Measurements from ENCODE around the gene AUTS2. TPM values are rescaled to one million over a fixed set of nuclear protein-coding genes. Genes with fewer than 3 reads are reported as not detected.

The AUTS2 gene
- total and polyA plus RNA-seq, 2 of the 8 experiments (the other 6 are each of a cell fraction or from before 2014, with no cell fraction given): 25.9 to 101 TPM

- Histone ChIP-seq H3K56ac (replicated peaks; ENCODE audit: insufficient read length, low read depth, low read length) (no peak overlapping the region), H4K20me1 (replicated peaks in 1 of 2; ENCODE audit: control insufficient read depth in 1 of 2, insufficient read depth in 2 of 2, low read length in 2 of 2) (no peaks in the 10 kb centered on the region), H4K91ac (replicated peaks; ENCODE audit: insufficient read length, low read length) (no peak overlapping the region), H3K9ac (replicated peaks in 1 of 4; ENCODE audit: extremely low read depth in 1 of 4, low read depth in 3 of 4, low read length in 3 of 4) (no peak overlapping the region), H3K23ac (ENCODE audit: insufficient read length) (no peak overlapping the region), H3K4ac (replicated peaks; ENCODE audit: insufficient read length, low read depth, low read length) (no peak overlapping the region), H2AK5ac (ENCODE audit: low read depth, low read length) (no peak overlapping the region), H3K23me2 (ENCODE audit: low read depth, low read length) (no peaks in the 10 kb centered on the region), H3K36me3 (ENCODE audit: control insufficient read depth in 2 of 4, insufficient read depth in 4 of 4, low read length in 3 of 4) (no peaks in the 10 kb centered on the region), H3K9me3 (ENCODE audit: insufficient read depth in 2 of 2, low read depth in 1 of 2, low read length in 1 of 2) (no peaks in the 10 kb centered on the region), H3K27ac (ENCODE audit: low read depth, low read length) (no peak overlapping the region), H4K5ac (ENCODE audit: insufficient read length, low read depth, low read length) (no peak overlapping the region), H2AFZ (ENCODE audit: low read length) (no peak overlapping the region), H3K18ac (ENCODE audit: extremely low read depth, low read length) (no peak overlapping the region), H3K14ac (ENCODE audit: insufficient read length) (no peak overlapping the region), H2BK120ac (replicated peaks; ENCODE audit: low read depth, low read length) (no peak overlapping the region), H2BK15ac (ENCODE audit: low read length) (no peak overlapping the region), H4K8ac (ENCODE audit: extremely low read depth, insufficient read depth, low read length) (no peak overlapping the region), H3K27me3 (replicated peaks in 1 of 4; ENCODE audit: control insufficient read depth in 3 of 4, extremely low read depth in 1 of 4, insufficient read depth in 3 of 4, low read length in 3 of 4) (peaks cover 0 to 2% (median 0%) of the 10 kb centered on the region in 4 experiments; a peak in 1 of 7 replicates), H2BK5ac (ENCODE audit: low read depth, low read length) (no peak overlapping the region), H3K79me1 (ENCODE audit: low read depth, low read length) (no peaks in the 10 kb centered on the region), H3K79me2 (ENCODE audit: control insufficient read depth in 1 of 2, insufficient read depth in 2 of 2, low read length in 2 of 2) (no peaks in the 10 kb centered on the region), H2BK20ac (ENCODE audit: low read length) (no peak overlapping the region), H2BK12ac (ENCODE audit: low read depth, low read length) (no peak overlapping the region), H3K4me1 (replicated peaks in 1 of 4; ENCODE audit: control insufficient read depth in 3 of 4, insufficient read depth in 4 of 4, low read length in 3 of 4) (peaks cover 0 to 13% (median 8%) of the 10 kb centered on the region in 4 experiments; a peak in 5 of 7 replicates), H3K4me3 (ENCODE audit: extremely low read depth in 1 of 4, insufficient read depth in 2 of 4, low read depth in 3 of 4, low read length in 4 of 4) (no peak overlapping the region), H3K4me2 (ENCODE audit: insufficient read depth in 1 of 2, low read depth in 2 of 2, low read length in 2 of 2) (no peak overlapping the region)
- FAIRE-seq (no peak), DNase-seq (ENCODE audit: low read depth in 1 of 2, low spot score in 2 of 2) (no peak)
- ChIA-PET CTCF (ENCODE audit: partially characterized antibody) (interaction anchor here (1.6 kb wide), 1 partner anchor 8 kb away, joined by 3 read pairs; no protein-coding TSS in a partner anchor), POLR2A (ENCODE audit: partially characterized antibody) (no interaction called here)
- 93% methylated on average over 1 of the region's 1 CpG; no CpG with 5 or more reads in 1 of the 2 experiments for WGBS, 2 experiments (ENCODE audit: extremely low coverage in 1 of 2, insufficient coverage in 1 of 2, insufficient read length in 1 of 2, insufficient replicate concordance in 2 of 2, low coverage in 1 of 2, low lambda C conversion rate in 2 of 2, missing lambda C conversion rate in 1 of 2)
- TF ChIP-seq ZNF274 (IDR thresholded peaks at IDR 0.05; ENCODE audit: borderline replicate concordance, extremely low read depth, low read length): no peak
- no peak for TF ChIP-seq SP1 (IDR thresholded peaks at IDR 0.05; ENCODE audit: low read depth, low read length)
- TF ChIP-seq GTF2F1 (IDR thresholded peaks at IDR 0.05; ENCODE audit: borderline replicate concordance, low read depth, low read length): no peak
- TF ChIP-seq BCL11A (IDR thresholded peaks at IDR 0.05; ENCODE audit: low read depth in 2 of 2, low read length in 2 of 2): no peak
- no peak for TF ChIP-seq SUZ12 (IDR thresholded peaks at IDR 0.05; ENCODE audit: low read length)
- no peak for TF ChIP-seq SIRT6 (IDR thresholded peaks at IDR 0.05; ENCODE audit: low read length)
- no peak for TF ChIP-seq KDM5A (IDR thresholded peaks at IDR 0.05; ENCODE audit: low read length)
- TF ChIP-seq BRCA1 (IDR thresholded peaks at IDR 0.05; ENCODE audit: low read depth, low read length): no peak
Measured at GRCh38 chr7:69822386-69822785, 224.1 kb downstream of the AUTS2 start.
